A549 (cell line): ENCODE measurements around the gene DCBLD2. TPM values are rescaled to one million over a fixed set of nuclear protein-coding genes. Genes with fewer than 3 reads are reported as not detected.
A peak's percentile ranks its signal among the peaks of the same experiment; 100 is the strongest.

Source experiments
- ATAC-seq, 2 experiments: fragments of 200-7000 bp in 1 of 2; fragments of >200 bp in 1 of 2; cut with Nextera tagmentation in 1 of 2; cut with Tn5 transposase in 1 of 2; 3 replicates each; pipeline versions ENCODE4 v1.8.0 to v1.9.1; 2018 to 2020; ENCODE audit warnings: mild to moderate bottlenecking in 1 of 2, moderate library complexity in 1 of 2
- CTCF ChIA-PET: fragments of 300-600 bp; sonication (Branson Sonifier 250); formaldehyde crosslinking; extraction: SDS; loops from one replicate; lab custom pipeline; 2021; ENCODE audit warnings: antibody characterized with exemption, inconsistent platforms; lab: Yijun Ruan, JAX
- POLR2A ChIA-PET: fragments of 350-600 bp; formaldehyde crosslinking; extraction: SDS; loops from one replicate; lab custom pipeline; 2021; ENCODE audit warnings: antibody characterized with exemption, inconsistent platforms; lab: Yijun Ruan, JAX
- DNase-seq, 2 experiments: peaks; one replicate each; pipeline versions ENCODE4 v3.0.0 to v3.0.0-alpha.2; 2011 to 2016; ENCODE audit warnings: low read depth in 1 of 2, low spot score in 1 of 2
- FAIRE-seq: peaks from 2 replicates; lab custom pipeline; 2011; peaks lifted over from hg19 to GRCh38; lab: Jason Lieb, UNC
- H3K27ac ChIP-seq, 2 experiments: fragments of >200 bp; sonication (Bioruptor Twin); formaldehyde crosslinking; 3 replicates each; pipeline ENCODE4 v1.5.1; 2016 to 2017
- H3K4me1 ChIP-seq: fragments of >200 bp; sonication (Bioruptor Twin); formaldehyde crosslinking; 3 replicates; pipeline ENCODE4 v1.6.1; 2016
- H3K4me2 ChIP-seq: fragments of >200 bp; sonication (Bioruptor Twin); formaldehyde crosslinking; 3 replicates; pipeline ENCODE4 v1.6.1; 2016
- H3K4me3 ChIP-seq: fragments of >200 bp; sonication (Bioruptor Twin); formaldehyde crosslinking; 3 replicates; pipeline ENCODE4 v1.5.1; 2016
- H3K9me3 ChIP-seq: fragments of >200 bp; sonication (Bioruptor Twin); formaldehyde crosslinking; 3 replicates; pipeline ENCODE4 v1.6.1; 2016
- ATOH8 ChIP-seq: fragments of 250-450 bp; sonication (Bioruptor Pico); IDR thresholded peaks from 2 replicates; pipeline ENCODE4 v1.5.0; 2020; ENCODE audit warnings: low read depth, mild to moderate bottlenecking, moderate library complexity
- BCL3 ChIP-seq: fragments of >200 bp; sonication (Bioruptor Twin); formaldehyde crosslinking; IDR thresholded peaks from 3 replicates; pipeline ENCODE4 v1.6.1; 2016
- CHD2 ChIP-seq: fragments of 150-350 bp; IDR thresholded peaks from 2 replicates; pipeline ENCODE4 v1.6.1; 2014; ENCODE audit warnings: low read length; ENCODE audit not compliant: partially characterized antibody
- CHD4 ChIP-seq: fragments of 200-600 bp; sonication (generic); IDR thresholded peaks from 2 replicates; pipeline ENCODE4 v1.6.1; 2016; ENCODE audit warnings: antibody characterized with exemption, mild to moderate bottlenecking, borderline replicate concordance
- CTCF ChIP-seq: fragments of >200 bp; sonication (Bioruptor Twin); formaldehyde crosslinking; IDR thresholded peaks from 3 replicates; pipeline ENCODE4 v1.5.1; 2016
- EHF ChIP-seq: fragments of 250-450 bp; sonication (Bioruptor Pico); IDR thresholded peaks from 2 replicates; pipeline ENCODE4 v1.5.0; 2020; ENCODE audit warnings: mild to moderate bottlenecking
- EHMT2 ChIP-seq: fragments of 200-600 bp; sonication (generic); IDR thresholded peaks from 2 replicates; pipeline ENCODE4 v1.6.1; 2016; ENCODE audit warnings: antibody characterized with exemption, low read depth, mild to moderate bottlenecking, moderate library complexity
- EP300 ChIP-seq, 2 experiments: fragments of >200 bp; sonication (Bioruptor Twin); formaldehyde crosslinking; IDR thresholded peaks; 2 replicates in 1 of 2; 3 replicates in 1 of 2; pipeline ENCODE4 v1.6.1; 2016 to 2017
- ESRRA ChIP-seq: fragments of 150-350 bp; IDR thresholded peaks from 2 replicates; pipeline ENCODE4 v1.6.1; 2014; ENCODE audit warnings: mild to moderate bottlenecking, low read length, borderline replicate concordance
- FOSB ChIP-seq: fragments of 250-450 bp; sonication (Bioruptor Pico); IDR thresholded peaks from 2 replicates; pipeline ENCODE4 v1.5.0; 2020; ENCODE audit warnings: mild to moderate bottlenecking, moderate library complexity
- FOSL2 ChIP-seq, 2 experiments: fragments of 450-650 bp in 1 of 2; fragments of >200 bp in 1 of 2; sonication (Bioruptor Twin) in 1 of 2; formaldehyde crosslinking; IDR thresholded peaks; 2 replicates each; pipeline versions ENCODE4 v1.5.0 to v1.6.1; 2016 to 2020; ENCODE audit warnings: mild to moderate bottlenecking in 1 of 2, moderate library complexity in 1 of 2
- FOXS1 ChIP-seq: fragments of 250-450 bp; sonication (Bioruptor Pico); IDR thresholded peaks from 2 replicates; pipeline ENCODE4 v1.5.0; 2020; ENCODE audit warnings: mild to moderate bottlenecking, moderate library complexity
- HDAC2 ChIP-seq: fragments of 200-600 bp; sonication (generic); IDR thresholded peaks from 2 replicates; pipeline ENCODE4 v1.6.1; 2016
- HES2 ChIP-seq: fragments of >200 bp; sonication (Bioruptor Twin); formaldehyde crosslinking; IDR thresholded peaks from 2 replicates; pipeline ENCODE4 v1.6.1; 2016
- JUN ChIP-seq, 2 experiments: fragments of >200 bp; sonication (Bioruptor Twin); formaldehyde crosslinking; IDR thresholded peaks; 2 replicates in 1 of 2; 3 replicates in 1 of 2; pipeline ENCODE4 v1.6.1; 2016 to 2017
- JUNB ChIP-seq: fragments of >200 bp; sonication (Bioruptor Twin); formaldehyde crosslinking; IDR thresholded peaks from 2 replicates; pipeline ENCODE4 v1.6.1; 2016
- KDM1A ChIP-seq: fragments of 200-600 bp; sonication (generic); IDR thresholded peaks from 2 replicates; pipeline ENCODE4 v1.6.1; 2016; ENCODE audit warnings: low read depth, mild to moderate bottlenecking
- MAFK ChIP-seq: fragments of 450-650 bp; IDR thresholded peaks from 2 replicates; pipeline ENCODE4 v1.6.1; 2014; ENCODE audit not compliant: partially characterized antibody
- MYC ChIP-seq: IDR thresholded peaks from 2 replicates; pipeline ENCODE4 v1.6.1; 2012; ENCODE audit warnings: mild to moderate bottlenecking, inconsistent platforms, low read length, improper control_type of control experiment, borderline replicate concordance
- NFE2L2 ChIP-seq: fragments of 150-350 bp; conservative IDR thresholded peaks from 2 replicates; pipeline ENCODE4 v1.6.1; 2014; ENCODE audit warnings: low read length
- PHF8 ChIP-seq: fragments of 200-600 bp; sonication (generic); IDR thresholded peaks from 2 replicates; pipeline ENCODE4 v1.6.1; 2016; ENCODE audit warnings: low read depth, mild to moderate bottlenecking, antibody characterized with exemption, moderate library complexity, borderline replicate concordance
- POLR2A ChIP-seq: IDR thresholded peaks from 2 replicates; pipeline ENCODE4 v1.6.1; 2012; ENCODE audit warnings: mild to moderate bottlenecking, low read length
- RARB ChIP-seq: fragments of 250-450 bp; sonication (Bioruptor Pico); IDR thresholded peaks from 2 replicates; pipeline ENCODE4 v1.8.0; 2021; ENCODE audit warnings: mild to moderate bottlenecking, moderate library complexity
- RCOR1 ChIP-seq: fragments of 150-350 bp; IDR thresholded peaks from 2 replicates; pipeline ENCODE4 v1.6.1; 2014; ENCODE audit warnings: antibody characterized with exemption, low read length, low read depth
- RFX5 ChIP-seq: fragments of 450-650 bp; IDR thresholded peaks from 2 replicates; pipeline ENCODE4 v1.7.1; 2014; ENCODE audit warnings: antibody characterized with exemption, mild to moderate bottlenecking, moderate library complexity
- SMC3 ChIP-seq: fragments of >200 bp; sonication (Bioruptor Twin); formaldehyde crosslinking; IDR thresholded peaks from 3 replicates; pipeline ENCODE4 v1.6.1; 2018; ENCODE audit warnings: inconsistent platforms
- ZC3H11A ChIP-seq: fragments of 450-650 bp; IDR thresholded peaks from 2 replicates; pipeline ENCODE4 v1.6.1; 2014; ENCODE audit warnings: antibody characterized with exemption, mild to moderate bottlenecking
- ZNF302 ChIP-seq: fragments of 250-450 bp; sonication (Bioruptor Pico); IDR thresholded peaks from 2 replicates; pipeline ENCODE4 v1.9.0; 2021; ENCODE audit warnings: inconsistent platforms, mild to moderate bottlenecking, moderate library complexity
- WGBS: methylation state at CpG from one replicate; pipeline ENCODE4 v1.1.6; 2017; ENCODE audit errors: missing lambda C conversion rate; 5-methylcytosine and 5-hydroxymethylcytosine counted together
- polyA plus RNA-seq, 4 experiments: library from polyadenylated mRNA; depleted of rRNA in 3 of 4; stranded (reverse); fragments of >200 nt; fragmentation: RNase III in 1 of 4; extraction: RNeasy Plus Mini Kit Qiagen cat#74134 plus additional on column Dnase treatment in 1 of 4; gene quantifications; 2 replicates in 3 of 4; 3 replicates in 1 of 4; pipeline ENCODE4 v1.2.3, GENCODE V29; 2011 to 2017

Gene DCBLD2
- polyA plus RNA-seq, 2 of the 4 experiments (the other 2 are of a cell fraction): 266 to 623 TPM

GRCh38 chr3:98778852-98779413, 122.6 kb downstream of the DCBLD2 start:
- no peak for FAIRE-seq
- H3K4me1 ChIP-seq: no peaks in the 10 kb centered on the region

GRCh38 chr3:98778383-98778782, 123.1 kb downstream of the DCBLD2 start:
- no peaks in the 10 kb centered on the region for H3K9me3 ChIP-seq
- FAIRE-seq (no peak), ATAC-seq (no peak), DNase-seq (no peak)
- POLR2A ChIA-PET: no interaction called here
- no peak overlapping the region for H3K4me3 ChIP-seq
- H3K4me1 ChIP-seq: no peaks in the 10 kb centered on the region
- no peak for TF ChIP-seq ZNF302 (CRISPR knock-in tag)
- TF ChIP-seq RCOR1: no peak
- TF ChIP-seq FOSL2 (IDR thresholded peaks at IDR 0.05): no peak
- no peak for TF ChIP-seq FOSL2 (CRISPR knock-in tag; IDR thresholded peaks at IDR 0.05)
- TF ChIP-seq FOXS1: no peak
- no peak for TF ChIP-seq JUN (IDR thresholded peaks at IDR 0.05)
- TF ChIP-seq HDAC2: no peak
- no peak for TF ChIP-seq BCL3
- TF ChIP-seq JUNB: no peak
- no peak for TF ChIP-seq ZC3H11A
- no peak for TF ChIP-seq ESRRA
- TF ChIP-seq MYC: no peak
- TF ChIP-seq NFE2L2: no peak
- TF ChIP-seq CHD2: no peak
- WGBS: 68% methylated on average over 5 of the region's 5 CpGs
- CTCF ChIA-PET: interaction anchor here (1.0 to 1.5 kb wide), 2 partner anchors 11 to 176 kb away, joined by 3 to 11 read pairs; no protein-coding TSS in a partner anchor
- no peak overlapping the region for H3K27ac ChIP-seq
- no peak overlapping the region for H3K4me2 ChIP-seq

More at GRCh38 chr3:98778852-98779413, 122.6 kb downstream of the DCBLD2 start:
- Histone ChIP-seq H3K9me3 (no peaks in the 10 kb centered on the region), H3K4me3 (no peak overlapping the region), H3K4me2 (no peak overlapping the region), H3K27ac (no peak overlapping the region)
- no peak for TF ChIP-seq EHMT2
- no peak for TF ChIP-seq EP300 (IDR thresholded peaks at IDR 0.05)
- no peak for TF ChIP-seq POLR2A
- TF ChIP-seq FOSB (CRISPR knock-in tag): no peak
- no peak for TF ChIP-seq SMC3
- no peak for TF ChIP-seq RARB
- no peak for TF ChIP-seq MAFK
- TF ChIP-seq EHF (CRISPR knock-in tag): no peak
- TF ChIP-seq ATOH8: no peak
- no peak for TF ChIP-seq ESRRA
- no peak for TF ChIP-seq CTCF
- TF ChIP-seq KDM1A: no peak
- TF ChIP-seq CHD4: no peak
- TF ChIP-seq PHF8: no peak
- TF ChIP-seq HES2: no peak
- TF ChIP-seq RFX5: no peak
- 52% methylated on average over 5 of the region's 5 CpGs for WGBS
- DNase-seq: no peak
- ATAC-seq: peak in 1 of 2 experiments; percentile 30; a peak in 1 of 6 replicates
- ChIA-PET CTCF (interaction anchor here (0.8 to 2.9 kb wide), 7 partner anchors 10 to 215 kb away, joined by 3 to 13 read pairs (median 4); no protein-coding TSS in a partner anchor), POLR2A (no interaction called here)
